Vagina (tissue), 2 donors: ENCODE results near the gene TEAD1. TPM values are rescaled to one million over a fixed set of nuclear protein-coding genes. Genes with fewer than 3 reads are reported as not detected.

Source experiments
- DNase-seq, 2 donors: peaks; one replicate each; pipeline ENCODE4 v3.0.0-alpha.2; 2017; ENCODE audit errors: extremely low spot score in 2 of 2
- H3K27ac ChIP-seq: fragments of 200-600 bp; sonication (generic); one replicate; pipeline ENCODE4 v1.5.1; 2019
- H3K27me3 ChIP-seq: fragments of 200-600 bp; sonication (generic); one replicate; pipeline ENCODE4 v1.5.1; 2019
- H3K36me3 ChIP-seq, 2 donors: fragments of 200-600 bp; sonication (generic); one replicate each; pipeline ENCODE4 v1.5.1; 2017 to 2019
- H3K4me1 ChIP-seq: fragments of 200-600 bp; sonication (generic); one replicate; pipeline ENCODE4 v1.5.1; 2019
- H3K4me3 ChIP-seq, 2 donors: fragments of 200-600 bp; sonication (generic); 1 replicate in 1 of 2; 2 replicates in 1 of 2; pipeline ENCODE4 v1.5.1; 2016 to 2019
- H3K9me3 ChIP-seq: fragments of 200-600 bp; sonication (generic); one replicate; pipeline ENCODE4 v1.5.1; 2019
- CTCF ChIP-seq, 3 experiments: fragments of 450-650 bp in 2 of 3; fragments of 200-600 bp in 1 of 3; sonication (generic) in 1 of 3; IDR thresholded peaks; one replicate each; pipeline ENCODE4 v1.5.1; 2017 to 2019; ENCODE audit warnings: antibody characterized with exemption in 3 of 3, mild to moderate bottlenecking in 2 of 3, moderate library complexity in 2 of 3
- POLR2A ChIP-seq, 2 donors: fragments of 450-650 bp; IDR thresholded peaks; one replicate each; pipeline ENCODE4 v1.6.1; 2017; ENCODE audit warnings: antibody characterized with exemption in 2 of 2, mild to moderate bottlenecking in 2 of 2, moderate library complexity in 2 of 2
- POLR2AphosphoS5 ChIP-seq, 2 donors: sonication (generic); formaldehyde crosslinking; IDR thresholded peaks; one replicate each; pipeline ENCODE4 v1.9.0; 2017; ENCODE audit warnings: antibody characterized with exemption in 2 of 2, mild to moderate bottlenecking in 2 of 2, low read depth in 1 of 2; ENCODE audit not compliant: insufficient read depth in 1 of 2
- intact Hi-C: fragments of 100-400 bp; cut with DNase I; formaldehyde crosslinking; loops from one replicate; pipeline ENCODE4 v1.15.1; 2023
- total RNA-seq: library from RNA; depleted of rRNA; stranded (reverse); fragments of >200 nt; gene quantifications from one replicate; pipeline ENCODE4 v1.2.3, GENCODE V29; 2016

TEAD1 gene
- total RNA-seq, 1 donor from 2014 or later = 50.3 TPM

- H3K4me3 ChIP-seq = no peak overlapping the region
- no peak for DNase-seq
- no peaks in the 10 kb centered on the region for H3K27me3 ChIP-seq
- H3K4me1 ChIP-seq = peaks cover 38% of the 10 kb centered on the region
- H3K9me3 ChIP-seq = no peaks in the 10 kb centered on the region
- intact Hi-C loops = no loop called here
- TF ChIP-seq POLR2AphosphoS5 (IDR thresholded peaks at IDR 0.05; ENCODE audit: insufficient read depth in 1 of 2, low read depth in 1 of 2) (no peak), POLR2A (IDR thresholded peaks at IDR 0.05) (no peak), CTCF (IDR thresholded peaks at IDR 0.05) (no peak)
- H3K36me3 ChIP-seq = no peaks in the 10 kb centered on the region
- no peak overlapping the region for H3K27ac ChIP-seq
Measured at GRCh38 chr11:12865863-12866595, 191.8 kb downstream of the TEAD1 start.

GRCh38 chr11:12867531-12867930 is 193.3 kb downstream of the TEAD1 start:
- peaks cover 33% of the 10 kb centered on the region for H3K4me1 ChIP-seq
- no peak overlapping the region for H3K4me3 ChIP-seq
- H3K27me3 ChIP-seq = no peaks in the 10 kb centered on the region
- H3K9me3 ChIP-seq = no peaks in the 10 kb centered on the region
- intact Hi-C loops = no loop called here
- H3K36me3 ChIP-seq = no peaks in the 10 kb centered on the region
- no peak for TF ChIP-seq POLR2A (IDR thresholded peaks at IDR 0.05)
- TF ChIP-seq POLR2AphosphoS5 (IDR thresholded peaks at IDR 0.05; ENCODE audit: insufficient read depth in 1 of 2, low read depth in 1 of 2) = no peak
- no peak for TF ChIP-seq CTCF (IDR thresholded peaks at IDR 0.05)
- DNase-seq = no peak
- H3K27ac ChIP-seq = no peak overlapping the region

- Histone ChIP-seq H3K4me1 (peaks cover 26% of the 10 kb centered on the region), H3K27ac (no peak overlapping the region)
- no peak for DNase-seq
Measured at GRCh38 chr11:12868315-12869073, 194.3 kb downstream of the TEAD1 start.

GRCh38 chr11:12871241-12871640 is 197.0 kb downstream of the TEAD1 start:
- Histone ChIP-seq H3K9me3 (no peaks in the 10 kb centered on the region), H3K4me3 (no peak overlapping the region), H3K36me3 (no peaks in the 10 kb centered on the region), H3K27ac (no peak overlapping the region), H3K27me3 (no peaks in the 10 kb centered on the region), H3K4me1 (peaks cover 12% of the 10 kb centered on the region)
- DNase-seq = no peak
- intact Hi-C loops = no loop called here
- TF ChIP-seq POLR2A (IDR thresholded peaks at IDR 0.05) (no peak), POLR2AphosphoS5 (IDR thresholded peaks at IDR 0.05; ENCODE audit: insufficient read depth in 1 of 2, low read depth in 1 of 2) (no peak), CTCF (IDR thresholded peaks at IDR 0.05) (no peak)

More at GRCh38 chr11:12868315-12869073, 194.3 kb downstream of the TEAD1 start:
- no peak overlapping the region for H3K4me3 ChIP-seq
- no peaks in the 10 kb centered on the region for H3K36me3 ChIP-seq
- H3K27me3 ChIP-seq = no peaks in the 10 kb centered on the region
- intact Hi-C loops = no loop called here
- TF ChIP-seq CTCF (IDR thresholded peaks at IDR 0.05) (no peak), POLR2A (IDR thresholded peaks at IDR 0.05) (no peak), POLR2AphosphoS5 (IDR thresholded peaks at IDR 0.05; ENCODE audit: insufficient read depth in 1 of 2, low read depth in 1 of 2) (no peak)
- no peaks in the 10 kb centered on the region for H3K9me3 ChIP-seq
